RWPE2 (cell line): ENCODE measurements around the gene STOX1.
"Not testable (repeated sequence)": the region's sequence is repeated elsewhere in the genome, so short reads cannot be mapped to it uniquely, and the experiment has no call there.

Experiments used
- ATAC-seq: fragments of 200-7000 bp; cut with Tn5 transposase; 3 replicates; pipeline ENCODE4 v1.9.1; 2021; ENCODE audit warnings: low read depth
- DNase-seq: peaks from one replicate; pipeline ENCODE4 v3.0.0-alpha.2; 2020; ENCODE audit warnings: low spot score
- H3K27ac ChIP-seq: fragments of 450-650 bp; 2 replicates; pipeline ENCODE4 v1.5.1; 2017; ENCODE audit warnings: mild to moderate bottlenecking; ENCODE audit not compliant: poor library complexity, severe bottlenecking
- H3K27me3 ChIP-seq: fragments of 250-450 bp; sonication (Bioruptor Pico); 2 replicates; pipeline ENCODE4 v1.5.1; 2021; ENCODE audit warnings: mild to moderate bottlenecking, moderate library complexity; ENCODE audit not compliant: insufficient read depth, poor library complexity, severe bottlenecking
- H3K36me3 ChIP-seq: fragments of 250-450 bp; sonication (Bioruptor Pico); 2 replicates; pipeline ENCODE4 v1.5.1; 2020; ENCODE audit warnings: low read depth, mild to moderate bottlenecking, moderate library complexity
- H3K4me1 ChIP-seq: fragments of 250-450 bp; sonication (Bioruptor Pico); 2 replicates; pipeline ENCODE4 v1.5.1; 2021; ENCODE audit warnings: mild to moderate bottlenecking, moderate library complexity; ENCODE audit not compliant: insufficient read depth, poor library complexity, severe bottlenecking
- H3K4me3 ChIP-seq: fragments of 250-450 bp; sonication (Bioruptor Pico); 2 replicates; pipeline ENCODE4 v1.5.1; 2021; ENCODE audit warnings: mild to moderate bottlenecking, moderate library complexity; ENCODE audit not compliant: severe bottlenecking
- H3K9me3 ChIP-seq: fragments of 250-450 bp; sonication (Bioruptor Pico); 2 replicates; pipeline ENCODE4 v1.5.1; 2021; ENCODE audit warnings: mild to moderate bottlenecking, moderate library complexity; ENCODE audit not compliant: severe bottlenecking
- TF ChIP-seq, protein P1 (sequence below): fragments of 450-650 bp; IDR thresholded peaks from one replicate; pipeline ENCODE4 v1.5.1; 2017; ENCODE audit warnings: mild to moderate bottlenecking, moderate library complexity; ENCODE audit not compliant: poor library complexity, severe bottlenecking

STOX1 gene

DNA sequence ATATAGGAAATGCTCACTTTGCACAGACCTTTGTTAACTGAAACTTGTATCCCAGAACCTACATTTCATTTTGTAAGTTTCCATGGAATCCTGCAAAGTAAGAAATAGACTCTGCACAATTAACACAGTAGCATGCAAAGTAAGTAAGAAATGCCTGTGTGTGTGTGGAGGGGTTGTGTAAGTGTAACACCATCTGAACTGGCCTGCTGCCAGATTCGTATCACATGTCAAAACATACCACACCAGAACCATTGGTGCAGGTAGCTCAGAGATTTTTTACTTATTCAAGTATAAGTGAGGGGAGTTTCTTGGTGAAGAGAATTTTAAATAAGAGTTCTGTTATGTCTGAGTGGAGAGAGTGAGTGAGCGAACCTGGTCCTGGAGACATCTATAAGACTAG lies 110.8 kb downstream of the STOX1 start:
- Histone ChIP-seq H3K4me3 (no peak overlapping the region), H3K9me3 (no peaks in the 10 kb centered on the region), H3K27ac (no peak overlapping the region), H3K36me3 (peaks cover 90% of the 10 kb centered on the region), H3K4me1 (no peaks in the 10 kb centered on the region), H3K27me3 (no peaks in the 10 kb centered on the region)
- DNase-seq (no peak), ATAC-seq (no peak)
- TF ChIP-seq, protein P1, sequence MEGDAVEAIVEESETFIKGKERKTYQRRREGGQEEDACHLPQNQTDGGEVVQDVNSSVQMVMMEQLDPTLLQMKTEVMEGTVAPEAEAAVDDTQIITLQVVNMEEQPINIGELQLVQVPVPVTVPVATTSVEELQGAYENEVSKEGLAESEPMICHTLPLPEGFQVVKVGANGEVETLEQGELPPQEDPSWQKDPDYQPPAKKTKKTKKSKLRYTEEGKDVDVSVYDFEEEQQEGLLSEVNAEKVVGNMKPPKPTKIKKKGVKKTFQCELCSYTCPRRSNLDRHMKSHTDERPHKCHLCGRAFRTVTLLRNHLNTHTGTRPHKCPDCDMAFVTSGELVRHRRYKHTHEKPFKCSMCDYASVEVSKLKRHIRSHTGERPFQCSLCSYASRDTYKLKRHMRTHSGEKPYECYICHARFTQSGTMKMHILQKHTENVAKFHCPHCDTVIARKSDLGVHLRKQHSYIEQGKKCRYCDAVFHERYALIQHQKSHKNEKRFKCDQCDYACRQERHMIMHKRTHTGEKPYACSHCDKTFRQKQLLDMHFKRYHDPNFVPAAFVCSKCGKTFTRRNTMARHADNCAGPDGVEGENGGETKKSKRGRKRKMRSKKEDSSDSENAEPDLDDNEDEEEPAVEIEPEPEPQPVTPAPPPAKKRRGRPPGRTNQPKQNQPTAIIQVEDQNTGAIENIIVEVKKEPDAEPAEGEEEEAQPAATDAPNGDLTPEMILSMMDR: no peak

DNA sequence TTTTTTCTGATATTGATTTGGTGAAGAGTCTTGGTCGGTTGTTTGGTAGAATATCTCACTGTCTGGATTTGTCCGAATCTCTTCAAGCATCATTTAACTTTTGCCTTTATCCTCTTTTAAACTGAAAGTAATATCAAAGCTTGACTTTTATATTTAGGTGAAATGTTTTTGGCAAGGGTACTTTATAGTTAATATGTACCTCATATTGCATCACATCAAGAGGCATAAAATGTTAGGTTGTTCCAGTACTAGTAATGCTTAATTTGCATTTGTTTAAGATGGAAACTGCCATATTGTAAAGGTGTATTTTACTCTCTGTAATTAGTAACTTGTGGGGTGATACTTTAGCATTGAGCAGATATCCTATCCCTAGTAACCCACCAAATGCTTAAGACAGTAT lies 111.6 kb downstream of the STOX1 start:
- TF ChIP-seq, protein P1: no peak
- DNase-seq (no peak), ATAC-seq (no peak)
- no peaks in the 10 kb centered on the region for H3K9me3 ChIP-seq
- H3K4me1 ChIP-seq: no peaks in the 10 kb centered on the region
- peaks cover 90% of the 10 kb centered on the region for H3K36me3 ChIP-seq
- no peaks in the 10 kb centered on the region for H3K27me3 ChIP-seq
- H3K4me3 ChIP-seq: no peak overlapping the region
- no peak overlapping the region for H3K27ac ChIP-seq

DNA sequence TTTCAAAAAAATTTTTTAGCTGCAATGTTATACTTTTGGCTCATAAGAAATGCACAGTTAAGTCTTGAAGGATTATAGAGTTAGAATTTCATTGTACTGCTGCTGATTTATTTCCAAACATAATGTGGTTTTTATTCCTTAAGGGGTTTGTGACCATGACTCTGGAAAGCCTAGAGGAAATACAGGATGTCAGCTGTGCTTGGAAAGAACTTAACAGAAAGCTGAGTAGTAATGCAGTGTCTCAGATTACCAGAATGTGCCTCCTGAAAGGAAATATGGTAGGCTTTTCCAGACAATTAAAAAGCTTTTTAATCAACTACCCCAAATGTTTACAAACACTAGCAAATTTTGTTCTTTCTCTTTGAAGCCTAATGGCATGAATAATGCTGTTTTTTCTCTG lies 113.6 kb downstream of the STOX1 start:
- DNase-seq, ATAC-seq, H3K4me3 ChIP-seq, H3K27ac ChIP-seq, H3K27me3 ChIP-seq, H3K4me1 ChIP-seq, H3K9me3 ChIP-seq: not testable (repeated sequence)
- H3K36me3 ChIP-seq: peaks cover 90% of the 10 kb centered on the region
